WTC11 (cell line): ENCODE measurements around the gene LCE2D. TPM values are rescaled to one million over a fixed set of nuclear protein-coding genes. Genes with fewer than 3 reads are reported as not detected.

Source experiments
- ATAC-seq: fragments of 200-7000 bp; cut with Tn5 transposase; 2 replicates; pipeline ENCODE4 v1.10.0; 2021; ENCODE audit warnings: mild to moderate bottlenecking, moderate library complexity
- CTCF ChIA-PET: fragments of 300-600 bp; sonication (Branson Sonifier 250); formaldehyde crosslinking; loops from one replicate; lab custom pipeline; 2021; ENCODE audit warnings: antibody characterized with exemption; lab: Charles Lee
- POLR2A ChIA-PET: fragments of 350-600 bp; sonication (Branson Sonifier 250); formaldehyde crosslinking; loops from one replicate; lab custom pipeline; 2021; ENCODE audit warnings: antibody characterized with exemption; lab: Charles Lee
- DNase-seq: peaks from one replicate; pipeline ENCODE4 v3.0.0; 2021; ENCODE audit warnings: low spot score
- H3K27ac Mint-ChIP-seq: 2 replicates; pipeline ENCODE4 v1.8.0; 2021; ENCODE audit warnings: mixed read lengths
- H3K27me3 Mint-ChIP-seq: 2 replicates; pipeline ENCODE4 v1.8.0; 2021; ENCODE audit warnings: low read depth, mild to moderate bottlenecking, moderate library complexity, mixed read lengths
- H3K36me3 Mint-ChIP-seq: 2 replicates; pipeline ENCODE4 v1.8.0; 2021; ENCODE audit warnings: mixed read lengths
- H3K4me1 Mint-ChIP-seq: 2 replicates; pipeline ENCODE4 v1.8.0; 2022; ENCODE audit warnings: mixed read lengths
- H3K4me3 Mint-ChIP-seq: 2 replicates; pipeline ENCODE4 v1.8.0; 2021; ENCODE audit warnings: mild to moderate bottlenecking, moderate library complexity, mixed read lengths
- H3K9me3 Mint-ChIP-seq: 2 replicates; pipeline ENCODE4 v1.8.0; 2021; ENCODE audit warnings: mixed read lengths
- CTCF ChIP-seq: fragments of 200-600 bp; IDR thresholded peaks from 2 replicates; pipeline ENCODE4 v1.8.0; 2022; ENCODE audit warnings: antibody characterized with exemption
- E2F5 ChIP-seq: sonication (generic); formaldehyde crosslinking; IDR thresholded peaks from 2 replicates; pipeline ENCODE4 v1.8.1; 2022; ENCODE audit warnings: mild to moderate bottlenecking, moderate library complexity, missing genetic modification reagents
- FOXK1 ChIP-seq: sonication (generic); formaldehyde crosslinking; IDR thresholded peaks from 2 replicates; pipeline ENCODE4 v1.8.0; 2022; ENCODE audit warnings: mild to moderate bottlenecking, moderate library complexity, missing genetic modification reagents
- FOXP1 ChIP-seq: sonication (generic); formaldehyde crosslinking; IDR thresholded peaks from 2 replicates; pipeline ENCODE4 v1.8.0; 2022; ENCODE audit warnings: missing genetic modification reagents, mild to moderate bottlenecking, moderate library complexity, borderline replicate concordance
- GRHL2 ChIP-seq: fragments of 250-450 bp; sonication (Bioruptor Pico); IDR thresholded peaks from 2 replicates; pipeline ENCODE4 v1.8.0; 2022; ENCODE audit warnings: mild to moderate bottlenecking, moderate library complexity; ENCODE audit not compliant: insufficient replicate concordance, severe bottlenecking
- KAT7 ChIP-seq: sonication (generic); formaldehyde crosslinking; IDR thresholded peaks from 2 replicates; pipeline ENCODE4 v1.8.1; 2023; ENCODE audit warnings: missing genetic modification reagents, mild to moderate bottlenecking, borderline replicate concordance
- PREB ChIP-seq: sonication (generic); formaldehyde crosslinking; IDR thresholded peaks from 2 replicates; pipeline ENCODE4 v1.8.1; 2022; ENCODE audit warnings: mild to moderate bottlenecking, missing genetic modification reagents, moderate library complexity, borderline replicate concordance
- RORB ChIP-seq: fragments of 250-450 bp; sonication (Bioruptor Pico); IDR thresholded peaks from 2 replicates; pipeline ENCODE4 v1.9.0; 2021; ENCODE audit warnings: mild to moderate bottlenecking
- SMAD3 ChIP-seq: sonication (generic); formaldehyde crosslinking; IDR thresholded peaks from 2 replicates; pipeline ENCODE4 v1.8.0; 2022; ENCODE audit warnings: missing genetic modification reagents, mild to moderate bottlenecking, borderline replicate concordance
- TEAD1 ChIP-seq: sonication (generic); formaldehyde crosslinking; IDR thresholded peaks from 2 replicates; pipeline ENCODE4 v1.8.0; 2022; ENCODE audit warnings: mild to moderate bottlenecking, missing genetic modification reagents
- TP53 ChIP-seq: sonication (generic); formaldehyde crosslinking; IDR thresholded peaks from 2 replicates; pipeline ENCODE4 v1.8.1; 2023; ENCODE audit warnings: mild to moderate bottlenecking, missing genetic modification reagents
- ZNF232 ChIP-seq: sonication (generic); formaldehyde crosslinking; IDR thresholded peaks from 2 replicates; pipeline ENCODE4 v1.8.0; 2022; ENCODE audit warnings: mild to moderate bottlenecking, missing genetic modification reagents
- ZNF317 ChIP-seq: sonication (generic); formaldehyde crosslinking; IDR thresholded peaks from 2 replicates; pipeline ENCODE4 v1.8.1; 2023; ENCODE audit warnings: low read depth, mild to moderate bottlenecking, moderate library complexity, missing genetic modification reagents, borderline replicate concordance
- ZNF671 ChIP-seq: fragments of 250-450 bp; sonication (Bioruptor Pico); IDR thresholded peaks from 2 replicates; pipeline ENCODE4 v1.8.0; 2021; ENCODE audit warnings: mild to moderate bottlenecking
- total RNA-seq: library from RNA; stranded (reverse); gene quantifications from 3 replicates; pipeline ENCODE4 v1.2.3, GENCODE V29; 2021
- TF ChIP-seq, protein P1 (sequence below): sonication (generic); formaldehyde crosslinking; IDR thresholded peaks from 2 replicates; pipeline ENCODE4 v1.8.0; 2022; ENCODE audit warnings: mild to moderate bottlenecking, missing genetic modification reagents
- TF ChIP-seq, protein P2 (sequence below): fragments of 250-450 bp; sonication (Bioruptor Pico); IDR thresholded peaks from 2 replicates; pipeline ENCODE4 v1.9.0; 2021; ENCODE audit warnings: mild to moderate bottlenecking, borderline replicate concordance
- TF ChIP-seq, protein P3 (sequence below): sonication (generic); formaldehyde crosslinking; IDR thresholded peaks from 2 replicates; pipeline ENCODE4 v1.8.1; 2023; ENCODE audit warnings: mild to moderate bottlenecking, missing genetic modification reagents, borderline replicate concordance

The LCE2D gene
- total RNA-seq, 1 experiment from 2014 or later: not detected

- ChIA-PET CTCF (interaction anchor here (0.8 kb wide), 1 partner anchor 237 kb away, joined by 3 read pairs; no protein-coding TSS in a partner anchor), POLR2A (no interaction called here)
- TF ChIP-seq TEAD1 (CRISPR knock-in tag) (no peak), KAT7 (no peak), TP53 (CRISPR knock-in tag) (no peak), CTCF (no peak), FOXP1 (no peak), ZNF317 (CRISPR knock-in tag) (no peak), ZNF671 (no peak), GRHL2 (CRISPR knock-in tag) (no peak), E2F5 (CRISPR knock-in tag) (no peak), SMAD3 (CRISPR knock-in tag) (no peak), PREB (CRISPR knock-in tag) (no peak), FOXK1 (no peak), RORB (no peak), ZNF232 (CRISPR knock-in tag) (no peak)
- TF ChIP-seq, protein P1, sequence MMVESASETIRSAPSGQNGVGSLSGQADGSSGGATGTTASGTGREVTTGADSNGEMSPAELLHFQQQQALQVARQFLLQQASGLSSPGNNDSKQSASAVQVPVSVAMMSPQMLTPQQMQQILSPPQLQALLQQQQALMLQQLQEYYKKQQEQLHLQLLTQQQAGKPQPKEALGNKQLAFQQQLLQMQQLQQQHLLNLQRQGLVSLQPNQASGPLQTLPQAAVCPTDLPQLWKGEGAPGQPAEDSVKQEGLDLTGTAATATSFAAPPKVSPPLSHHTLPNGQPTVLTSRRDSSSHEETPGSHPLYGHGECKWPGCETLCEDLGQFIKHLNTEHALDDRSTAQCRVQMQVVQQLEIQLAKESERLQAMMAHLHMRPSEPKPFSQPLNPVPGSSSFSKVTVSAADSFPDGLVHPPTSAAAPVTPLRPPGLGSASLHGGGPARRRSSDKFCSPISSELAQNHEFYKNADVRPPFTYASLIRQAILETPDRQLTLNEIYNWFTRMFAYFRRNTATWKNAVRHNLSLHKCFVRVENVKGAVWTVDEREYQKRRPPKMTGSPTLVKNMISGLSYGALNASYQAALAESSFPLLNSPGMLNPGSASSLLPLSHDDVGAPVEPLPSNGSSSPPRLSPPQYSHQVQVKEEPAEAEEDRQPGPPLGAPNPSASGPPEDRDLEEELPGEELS (CRISPR knock-in tag): no peak
- TF ChIP-seq, protein P2, sequence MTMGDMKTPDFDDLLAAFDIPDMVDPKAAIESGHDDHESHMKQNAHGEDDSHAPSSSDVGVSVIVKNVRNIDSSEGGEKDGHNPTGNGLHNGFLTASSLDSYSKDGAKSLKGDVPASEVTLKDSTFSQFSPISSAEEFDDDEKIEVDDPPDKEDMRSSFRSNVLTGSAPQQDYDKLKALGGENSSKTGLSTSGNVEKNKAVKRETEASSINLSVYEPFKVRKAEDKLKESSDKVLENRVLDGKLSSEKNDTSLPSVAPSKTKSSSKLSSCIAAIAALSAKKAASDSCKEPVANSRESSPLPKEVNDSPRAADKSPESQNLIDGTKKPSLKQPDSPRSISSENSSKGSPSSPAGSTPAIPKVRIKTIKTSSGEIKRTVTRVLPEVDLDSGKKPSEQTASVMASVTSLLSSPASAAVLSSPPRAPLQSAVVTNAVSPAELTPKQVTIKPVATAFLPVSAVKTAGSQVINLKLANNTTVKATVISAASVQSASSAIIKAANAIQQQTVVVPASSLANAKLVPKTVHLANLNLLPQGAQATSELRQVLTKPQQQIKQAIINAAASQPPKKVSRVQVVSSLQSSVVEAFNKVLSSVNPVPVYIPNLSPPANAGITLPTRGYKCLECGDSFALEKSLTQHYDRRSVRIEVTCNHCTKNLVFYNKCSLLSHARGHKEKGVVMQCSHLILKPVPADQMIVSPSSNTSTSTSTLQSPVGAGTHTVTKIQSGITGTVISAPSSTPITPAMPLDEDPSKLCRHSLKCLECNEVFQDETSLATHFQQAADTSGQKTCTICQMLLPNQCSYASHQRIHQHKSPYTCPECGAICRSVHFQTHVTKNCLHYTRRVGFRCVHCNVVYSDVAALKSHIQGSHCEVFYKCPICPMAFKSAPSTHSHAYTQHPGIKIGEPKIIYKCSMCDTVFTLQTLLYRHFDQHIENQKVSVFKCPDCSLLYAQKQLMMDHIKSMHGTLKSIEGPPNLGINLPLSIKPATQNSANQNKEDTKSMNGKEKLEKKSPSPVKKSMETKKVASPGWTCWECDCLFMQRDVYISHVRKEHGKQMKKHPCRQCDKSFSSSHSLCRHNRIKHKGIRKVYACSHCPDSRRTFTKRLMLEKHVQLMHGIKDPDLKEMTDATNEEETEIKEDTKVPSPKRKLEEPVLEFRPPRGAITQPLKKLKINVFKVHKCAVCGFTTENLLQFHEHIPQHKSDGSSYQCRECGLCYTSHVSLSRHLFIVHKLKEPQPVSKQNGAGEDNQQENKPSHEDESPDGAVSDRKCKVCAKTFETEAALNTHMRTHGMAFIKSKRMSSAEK (CRISPR knock-in tag): no peak
- TF ChIP-seq, protein P3, sequence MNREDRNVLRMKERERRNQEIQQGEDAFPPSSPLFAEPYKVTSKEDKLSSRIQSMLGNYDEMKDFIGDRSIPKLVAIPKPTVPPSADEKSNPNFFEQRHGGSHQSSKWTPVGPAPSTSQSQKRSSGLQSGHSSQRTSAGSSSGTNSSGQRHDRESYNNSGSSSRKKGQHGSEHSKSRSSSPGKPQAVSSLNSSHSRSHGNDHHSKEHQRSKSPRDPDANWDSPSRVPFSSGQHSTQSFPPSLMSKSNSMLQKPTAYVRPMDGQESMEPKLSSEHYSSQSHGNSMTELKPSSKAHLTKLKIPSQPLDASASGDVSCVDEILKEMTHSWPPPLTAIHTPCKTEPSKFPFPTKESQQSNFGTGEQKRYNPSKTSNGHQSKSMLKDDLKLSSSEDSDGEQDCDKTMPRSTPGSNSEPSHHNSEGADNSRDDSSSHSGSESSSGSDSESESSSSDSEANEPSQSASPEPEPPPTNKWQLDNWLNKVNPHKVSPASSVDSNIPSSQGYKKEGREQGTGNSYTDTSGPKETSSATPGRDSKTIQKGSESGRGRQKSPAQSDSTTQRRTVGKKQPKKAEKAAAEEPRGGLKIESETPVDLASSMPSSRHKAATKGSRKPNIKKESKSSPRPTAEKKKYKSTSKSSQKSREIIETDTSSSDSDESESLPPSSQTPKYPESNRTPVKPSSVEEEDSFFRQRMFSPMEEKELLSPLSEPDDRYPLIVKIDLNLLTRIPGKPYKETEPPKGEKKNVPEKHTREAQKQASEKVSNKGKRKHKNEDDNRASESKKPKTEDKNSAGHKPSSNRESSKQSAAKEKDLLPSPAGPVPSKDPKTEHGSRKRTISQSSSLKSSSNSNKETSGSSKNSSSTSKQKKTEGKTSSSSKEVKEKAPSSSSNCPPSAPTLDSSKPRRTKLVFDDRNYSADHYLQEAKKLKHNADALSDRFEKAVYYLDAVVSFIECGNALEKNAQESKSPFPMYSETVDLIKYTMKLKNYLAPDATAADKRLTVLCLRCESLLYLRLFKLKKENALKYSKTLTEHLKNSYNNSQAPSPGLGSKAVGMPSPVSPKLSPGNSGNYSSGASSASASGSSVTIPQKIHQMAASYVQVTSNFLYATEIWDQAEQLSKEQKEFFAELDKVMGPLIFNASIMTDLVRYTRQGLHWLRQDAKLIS (CRISPR knock-in tag): no peak
- no peak overlapping the region for H3K4me3 Mint-ChIP-seq
- H3K36me3 Mint-ChIP-seq: peaks cover 73% of the 10 kb centered on the region
- peaks cover 4% of the 10 kb centered on the region for H3K27me3 Mint-ChIP-seq
- ATAC-seq: no peak
- H3K4me1 Mint-ChIP-seq: no peaks in the 10 kb centered on the region
- peaks cover 92% of the 10 kb centered on the region for H3K9me3 Mint-ChIP-seq
- no peak overlapping the region for H3K27ac Mint-ChIP-seq
- DNase-seq: no peak
Observed at GRCh38 chr1:152640351-152640750, 22.8 kb upstream of the LCE2D start.
